Upper lobe of left lung (tissue), 6 donors: ENCODE results near the gene AGBL1. TPM values are rescaled to one million over a fixed set of nuclear protein-coding genes. Genes with fewer than 3 reads are reported as not detected.

Experiments
- ATAC-seq, 2 donors: fragments of 200-7000 bp; cut with Tn5 transposase; one replicate each; pipeline ENCODE4 v1.9.1; 2022; ENCODE audit warnings: mild to moderate bottlenecking in 2 of 2, moderate library complexity in 2 of 2; ENCODE audit not compliant: low FRiP score in 2 of 2
- DNase-seq, 2 donors: peaks; one replicate each; pipeline ENCODE4 v3.0.0-alpha.2; 2019 to 2020
- H3K27ac ChIP-seq, 4 donors: fragments of 200-600 bp; sonication (generic); one replicate each; pipeline ENCODE4 v1.5.1; 2016 to 2019
- H3K27me3 ChIP-seq, 4 donors: fragments of 200-600 bp; sonication (generic); one replicate each; pipeline ENCODE4 v1.5.1; 2017 to 2019
- H3K36me3 ChIP-seq, 4 donors: fragments of 200-600 bp; sonication (generic); one replicate each; pipeline ENCODE4 v1.5.1; 2016 to 2019
- H3K4me1 ChIP-seq, 4 donors: fragments of 200-600 bp; sonication (generic); one replicate each; pipeline ENCODE4 v1.5.1; 2018 to 2019
- H3K4me3 ChIP-seq, 4 donors: fragments of 200-600 bp; sonication (generic); one replicate each; pipeline ENCODE4 v1.5.1; 2017 to 2019; ENCODE audit warnings: mild to moderate bottlenecking in 2 of 4, moderate library complexity in 1 of 4
- H3K9me3 ChIP-seq, 4 donors: fragments of 200-600 bp; sonication (generic); one replicate each; pipeline ENCODE4 v1.5.1; 2018 to 2019
- CTCF ChIP-seq, 6 experiments: fragments of 450-650 bp in 4 of 6; fragments of 200-600 bp in 2 of 6; sonication (generic) in 2 of 6; IDR thresholded peaks; one replicate each; pipeline ENCODE4 v1.5.1; 2016 to 2019; ENCODE audit warnings: antibody characterized with exemption in 6 of 6
- EP300 ChIP-seq, 4 donors: sonication (generic); formaldehyde crosslinking; IDR thresholded peaks; one replicate each; pipeline ENCODE4 v1.5.1; 2017; ENCODE audit warnings: antibody characterized with exemption in 4 of 4, control low read depth in 2 of 4
- POLR2A ChIP-seq, 4 donors: fragments of 450-650 bp; IDR thresholded peaks; one replicate each; pipeline ENCODE4 v1.5.1; 2016 to 2017; ENCODE audit warnings: antibody characterized with exemption in 4 of 4, mild to moderate bottlenecking in 2 of 4
- POLR2AphosphoS5 ChIP-seq, 2 donors: sonication (generic); formaldehyde crosslinking; IDR thresholded peaks; one replicate each; pipeline ENCODE4 v1.5.1; 2017; ENCODE audit warnings: antibody characterized with exemption in 2 of 2
- WGBS, 2 donors: methylation state at CpG; one replicate each; pipeline ENCODE4 v1.1.5; 2017 to 2018; 5-methylcytosine and 5-hydroxymethylcytosine counted together
- total RNA-seq, 6 donors: library from RNA; depleted of rRNA in 4 of 6; stranded (reverse); fragments of >200 nt in 4 of 6; gene quantifications; one replicate each; pipeline versions ENCODE4 v1.1.0 to v1.2.1, GENCODE V29; 2016 to 2021
- donor health status: DM: no; HTN: no; CAD: no; lungs with moderate emphysema.
- donor health status: DM: no; HTN: yes; CAD: no; lungs with severe emphysema.

The AGBL1 gene
- total RNA-seq, 6 donors from 2014 or later, result 3.1 to 23.0 (median 14.5) TPM

GRCh38 chr15:86608461-86609205 is 529.0 kb downstream of the AGBL1 start:
- no peak overlapping the region for H3K27ac ChIP-seq
- ATAC-seq (no peak), DNase-seq (no peak)
- no peaks in the 10 kb centered on the region for H3K9me3 ChIP-seq
- 68 to 79% methylated on average over 7 of the region's 7 CpGs for WGBS, 2 donors
- H3K27me3 ChIP-seq, result no peaks in the 10 kb centered on the region
- no peaks in the 10 kb centered on the region for H3K4me1 ChIP-seq
- H3K4me3 ChIP-seq, result no peak overlapping the region
- TF ChIP-seq EP300 (IDR thresholded peaks at IDR 0.05) (no peak), CTCF (IDR thresholded peaks at IDR 0.05) (no peak), POLR2AphosphoS5 (IDR thresholded peaks at IDR 0.05) (no peak), POLR2A (IDR thresholded peaks at IDR 0.05) (no peak)
- no peaks in the 10 kb centered on the region for H3K36me3 ChIP-seq

- TF ChIP-seq POLR2A (IDR thresholded peaks at IDR 0.05), result no peak
- no peak for TF ChIP-seq POLR2AphosphoS5 (IDR thresholded peaks at IDR 0.05)
- TF ChIP-seq EP300 (IDR thresholded peaks at IDR 0.05), result no peak
- no peak for TF ChIP-seq CTCF (IDR thresholded peaks at IDR 0.05)
- Histone ChIP-seq H3K4me3 (no peak overlapping the region), H3K36me3 (no peaks in the 10 kb centered on the region), H3K9me3 (no peaks in the 10 kb centered on the region), H3K27ac (no peak overlapping the region), H3K4me1 (no peaks in the 10 kb centered on the region), H3K27me3 (no peaks in the 10 kb centered on the region)
- no peak for ATAC-seq
- WGBS, 2 donors, result 85 to 88% methylated on average over 3 of the region's 3 CpGs
- no peak for DNase-seq
These were observed 529.6 kb downstream of the AGBL1 start for GRCh38 chr15:86609275-86609674.

- no peaks in the 10 kb centered on the region for H3K36me3 ChIP-seq
- ATAC-seq, result no peak
- 71 to 80% methylated on average over 2 of the region's 2 CpGs for WGBS, 2 donors
These were observed 530.4 kb downstream of the AGBL1 start for GRCh38 chr15:86610038-86610437.

GRCh38 chr15:86611417-86612040 is 531.9 kb downstream of the AGBL1 start:
- no peaks in the 10 kb centered on the region for H3K4me1 ChIP-seq
- WGBS, 2 donors, result 56 to 60% methylated on average over 2 of the region's 2 CpGs
- no peaks in the 10 kb centered on the region for H3K27me3 ChIP-seq
- H3K36me3 ChIP-seq, result no peaks in the 10 kb centered on the region
- ATAC-seq, result no peak
- DNase-seq, result no peak
- H3K4me3 ChIP-seq, result no peak overlapping the region
- no peaks in the 10 kb centered on the region for H3K9me3 ChIP-seq
- no peak overlapping the region for H3K27ac ChIP-seq
- TF ChIP-seq EP300 (IDR thresholded peaks at IDR 0.05), result no peak

More at GRCh38 chr15:86610038-86610437, 530.4 kb downstream of the AGBL1 start:
- TF ChIP-seq EP300 (IDR thresholded peaks at IDR 0.05) (no peak), POLR2AphosphoS5 (IDR thresholded peaks at IDR 0.05) (no peak), CTCF (IDR thresholded peaks at IDR 0.05) (no peak), POLR2A (IDR thresholded peaks at IDR 0.05) (no peak)
- Histone ChIP-seq H3K27ac (no peak overlapping the region), H3K4me3 (no peak overlapping the region), H3K9me3 (no peaks in the 10 kb centered on the region), H3K27me3 (no peaks in the 10 kb centered on the region), H3K4me1 (no peaks in the 10 kb centered on the region)
- DNase-seq, result no peak

GRCh38 chr15:86615411-86615810 is 535.7 kb downstream of the AGBL1 start:
- Histone ChIP-seq H3K27me3 (no peaks in the 10 kb centered on the region), H3K36me3 (no peaks in the 10 kb centered on the region), H3K4me1 (no peaks in the 10 kb centered on the region), H3K4me3 (no peak overlapping the region), H3K27ac (no peak overlapping the region), H3K9me3 (no peaks in the 10 kb centered on the region)
- no peak for ATAC-seq
- 84 to 94% methylated on average over 3 of the region's 3 CpGs for WGBS, 2 donors
- no peak for TF ChIP-seq CTCF (IDR thresholded peaks at IDR 0.05)
- no peak for TF ChIP-seq POLR2A (IDR thresholded peaks at IDR 0.05)
- TF ChIP-seq POLR2AphosphoS5 (IDR thresholded peaks at IDR 0.05), result no peak
- TF ChIP-seq EP300 (IDR thresholded peaks at IDR 0.05), result no peak
- no peak for DNase-seq
